Measurements from ENCODE around the gene PCDH9.

DNA sequence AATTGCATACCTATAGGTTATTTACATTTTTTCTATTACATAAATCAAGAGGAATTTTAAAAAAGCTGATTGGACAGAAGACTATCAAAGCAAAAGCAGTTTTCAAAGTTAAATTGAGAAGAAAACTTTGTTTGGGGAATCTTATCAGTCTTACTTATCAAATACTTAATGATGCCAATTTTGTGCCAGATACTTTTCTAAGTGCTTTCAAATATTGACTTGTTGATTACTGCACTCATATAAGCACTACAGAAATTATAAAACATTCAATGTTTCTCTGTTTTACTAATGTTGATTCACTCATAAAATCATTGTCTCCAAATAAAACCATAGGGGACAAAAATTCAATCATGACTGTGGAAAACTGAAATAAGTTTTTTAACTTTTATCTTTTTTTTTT is 36.2 kb downstream of the PCDH9 start:
- TF ChIP-seq EP300 (IDR thresholded peaks at IDR 0.05) = no peak
- TF ChIP-seq, protein P1, sequence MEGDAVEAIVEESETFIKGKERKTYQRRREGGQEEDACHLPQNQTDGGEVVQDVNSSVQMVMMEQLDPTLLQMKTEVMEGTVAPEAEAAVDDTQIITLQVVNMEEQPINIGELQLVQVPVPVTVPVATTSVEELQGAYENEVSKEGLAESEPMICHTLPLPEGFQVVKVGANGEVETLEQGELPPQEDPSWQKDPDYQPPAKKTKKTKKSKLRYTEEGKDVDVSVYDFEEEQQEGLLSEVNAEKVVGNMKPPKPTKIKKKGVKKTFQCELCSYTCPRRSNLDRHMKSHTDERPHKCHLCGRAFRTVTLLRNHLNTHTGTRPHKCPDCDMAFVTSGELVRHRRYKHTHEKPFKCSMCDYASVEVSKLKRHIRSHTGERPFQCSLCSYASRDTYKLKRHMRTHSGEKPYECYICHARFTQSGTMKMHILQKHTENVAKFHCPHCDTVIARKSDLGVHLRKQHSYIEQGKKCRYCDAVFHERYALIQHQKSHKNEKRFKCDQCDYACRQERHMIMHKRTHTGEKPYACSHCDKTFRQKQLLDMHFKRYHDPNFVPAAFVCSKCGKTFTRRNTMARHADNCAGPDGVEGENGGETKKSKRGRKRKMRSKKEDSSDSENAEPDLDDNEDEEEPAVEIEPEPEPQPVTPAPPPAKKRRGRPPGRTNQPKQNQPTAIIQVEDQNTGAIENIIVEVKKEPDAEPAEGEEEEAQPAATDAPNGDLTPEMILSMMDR (IDR thresholded peaks at IDR 0.05) = no peak
